Measurements from ENCODE around the gene PGA3.
"Not testable (repeated sequence)": the region's sequence is repeated elsewhere in the genome, so short reads cannot be mapped to it uniquely, and the experiment has no call there.

Gene PGA3

DNA sequence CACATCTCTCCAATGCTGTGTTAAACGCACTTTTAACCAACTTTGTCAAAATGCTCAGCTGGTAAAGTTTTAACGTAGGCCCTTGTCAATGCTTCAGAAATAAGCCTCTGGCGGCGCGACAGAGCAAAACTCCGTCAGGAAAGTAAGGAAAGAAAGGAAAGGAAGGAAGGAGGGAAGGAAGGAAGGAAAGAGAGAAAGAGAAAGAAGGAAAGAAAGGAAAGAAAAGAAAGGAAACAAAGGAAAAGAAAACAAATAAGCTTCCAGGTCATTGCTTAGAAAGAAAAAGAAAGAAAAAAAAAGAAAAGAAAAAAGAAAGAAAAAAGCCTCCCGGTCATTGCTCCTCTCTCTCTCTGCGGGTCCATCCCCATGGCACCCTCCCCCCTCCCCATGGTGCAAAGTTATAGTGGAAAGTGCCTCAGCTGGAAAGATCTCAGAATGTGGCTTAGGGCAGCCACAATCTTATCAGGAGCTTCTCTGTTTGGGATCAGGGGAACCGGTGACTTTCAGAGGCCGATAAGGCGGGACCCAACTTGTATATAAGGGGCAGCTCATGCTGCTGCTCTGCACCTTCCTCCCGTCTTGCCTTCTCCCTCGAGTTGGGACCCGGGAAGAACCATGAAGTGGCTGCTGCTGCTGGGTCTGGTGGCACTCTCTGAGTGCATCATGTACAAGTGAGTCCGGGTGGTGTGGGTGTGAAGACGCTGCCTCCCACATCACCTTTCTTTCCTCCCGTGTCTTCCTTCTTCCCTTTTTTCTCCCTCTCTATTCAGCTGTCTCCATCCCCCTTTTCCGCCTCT is at the start of gene PGA3:
Gene PGA3, plus strand, starts transcription at position 566 of the 797 bp plus-strand sequence. Its CDS starts 50 bp downstream, at position 616.
- not testable (repeated sequence) for H3K4me1 Mint-ChIP-seq; H3K9me3 Mint-ChIP-seq; H3K4me3 Mint-ChIP-seq; ATAC-seq (ENCODE audit: low read depth); DNase-seq (ENCODE audit: low spot score in 2 of 2); H3K27ac Mint-ChIP-seq; H3K36me3 Mint-ChIP-seq; H3K27me3 Mint-ChIP-seq

DNA sequence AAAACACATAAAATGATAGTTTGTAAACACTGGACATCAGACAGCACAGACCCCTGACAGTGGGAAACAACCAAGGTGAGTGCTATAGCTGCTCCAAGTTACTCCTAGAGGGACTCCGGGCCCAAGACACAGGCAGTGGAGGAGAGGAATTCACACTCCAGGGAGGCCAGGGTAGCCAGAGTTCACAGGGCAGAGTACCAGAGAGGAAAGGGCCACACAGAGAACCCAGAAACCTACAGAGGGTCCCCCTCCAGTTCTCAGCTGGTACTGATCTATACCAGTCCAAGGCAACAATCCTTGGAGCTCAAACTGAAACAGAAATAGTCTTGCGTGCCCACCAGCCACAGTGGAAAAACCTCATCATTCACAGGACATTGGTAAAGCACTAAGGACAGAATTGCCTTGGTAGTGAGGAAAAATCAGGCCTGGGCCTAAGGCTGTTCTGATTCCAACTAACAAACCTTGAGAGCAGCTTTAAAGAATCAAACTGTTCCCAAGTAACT is 49.7 kb upstream of the PGA3 start:
- Mint-ChIP-seq H3K27ac (no peak overlapping the region), H3K4me3 (no peak overlapping the region), H3K4me1 (peaks cover 25% of the 10 kb centered on the region), H3K36me3 (peaks cover 22% of the 10 kb centered on the region), H3K27me3 (no peaks in the 10 kb centered on the region), H3K9me3 (peaks cover 8% of the 10 kb centered on the region)
- no peak for DNase-seq (ENCODE audit: low spot score in 2 of 2)
- no peak for ATAC-seq (ENCODE audit: low read depth)

DNA sequence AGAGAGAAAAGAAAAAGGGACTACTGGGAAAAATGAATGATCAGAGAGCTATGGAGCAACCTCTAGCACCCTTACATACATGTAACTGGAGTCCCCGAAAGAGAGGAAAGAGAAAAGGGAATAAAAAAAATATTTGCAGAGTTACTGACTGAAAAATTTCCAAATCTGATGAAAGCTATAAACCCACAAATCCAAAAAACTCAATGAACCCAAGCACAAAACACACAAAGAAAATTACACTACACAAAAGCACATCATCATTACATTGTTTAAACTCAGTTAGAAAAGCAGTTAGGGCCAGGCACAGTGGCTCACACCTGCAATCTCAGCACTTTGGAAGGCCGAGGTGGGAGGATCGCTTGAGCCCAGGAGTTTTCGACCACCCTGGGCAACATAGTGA is 48.8 kb upstream of the PGA3 start:
- Mint-ChIP-seq H3K27ac (no peak overlapping the region), H3K9me3 (peaks cover 8% of the 10 kb centered on the region), H3K36me3 (peaks cover 22% of the 10 kb centered on the region), H3K27me3 (no peaks in the 10 kb centered on the region), H3K4me3 (no peak overlapping the region), H3K4me1 (peaks cover 24% of the 10 kb centered on the region)
- DNase-seq (ENCODE audit: low spot score in 2 of 2) (no peak), ATAC-seq (ENCODE audit: low read depth) (no peak)

DNA sequence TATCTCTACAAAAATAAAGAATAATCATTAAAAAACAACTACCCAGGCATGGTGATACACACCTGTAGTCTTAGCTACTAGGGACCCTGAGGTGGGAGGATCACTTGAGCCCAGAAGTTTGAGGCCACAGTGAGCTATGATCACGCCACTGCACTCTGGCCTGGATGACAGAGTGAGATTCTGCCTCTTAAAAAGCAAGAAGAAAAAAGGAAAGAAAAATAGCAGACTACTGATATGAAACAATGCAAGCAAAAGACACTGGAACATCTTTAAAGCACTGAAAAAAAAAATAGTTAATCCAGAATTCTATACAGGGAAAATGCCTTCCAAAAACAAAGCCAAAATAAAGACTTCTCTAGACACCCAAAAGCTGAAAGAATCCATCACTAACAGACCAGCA is 48.0 kb upstream of the PGA3 start:
- Mint-ChIP-seq H3K4me3 (no peak overlapping the region), H3K36me3 (peaks cover 22% of the 10 kb centered on the region), H3K9me3 (peaks cover 8% of the 10 kb centered on the region), H3K27me3 (no peaks in the 10 kb centered on the region), H3K27ac (no peak overlapping the region), H3K4me1 (peaks cover 24% of the 10 kb centered on the region)
- ATAC-seq (ENCODE audit: low read depth) (no peak), DNase-seq (ENCODE audit: low spot score in 2 of 2) (no peak)

DNA sequence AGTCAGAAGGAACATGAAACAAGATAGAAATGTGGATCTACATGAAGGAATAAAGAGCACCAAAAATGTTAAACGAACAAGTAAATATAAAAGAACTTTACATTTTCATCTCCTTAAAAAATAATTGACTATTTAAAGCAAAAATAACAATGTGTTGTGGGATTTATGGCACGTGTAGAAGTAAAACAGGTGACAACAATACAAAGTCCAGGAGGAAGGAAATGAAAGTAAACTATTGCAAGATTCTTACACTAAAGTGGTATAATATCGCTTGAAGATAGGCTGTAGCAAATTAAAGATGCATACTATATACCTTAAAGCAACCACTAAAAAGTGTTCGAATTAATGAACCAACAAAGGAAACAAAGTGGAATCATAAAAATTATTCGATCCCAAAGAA is 47.6 kb upstream of the PGA3 start:
- H3K4me3 Mint-ChIP-seq = no peak overlapping the region
- peaks cover 29% of the 10 kb centered on the region for H3K4me1 Mint-ChIP-seq
- ATAC-seq (ENCODE audit: low read depth) = no peak
- no peaks in the 10 kb centered on the region for H3K27me3 Mint-ChIP-seq
- no peak for DNase-seq (ENCODE audit: low spot score in 2 of 2)
- no peak overlapping the region for H3K27ac Mint-ChIP-seq
- H3K36me3 Mint-ChIP-seq = peaks cover 22% of the 10 kb centered on the region
- H3K9me3 Mint-ChIP-seq = peaks cover 8% of the 10 kb centered on the region

DNA sequence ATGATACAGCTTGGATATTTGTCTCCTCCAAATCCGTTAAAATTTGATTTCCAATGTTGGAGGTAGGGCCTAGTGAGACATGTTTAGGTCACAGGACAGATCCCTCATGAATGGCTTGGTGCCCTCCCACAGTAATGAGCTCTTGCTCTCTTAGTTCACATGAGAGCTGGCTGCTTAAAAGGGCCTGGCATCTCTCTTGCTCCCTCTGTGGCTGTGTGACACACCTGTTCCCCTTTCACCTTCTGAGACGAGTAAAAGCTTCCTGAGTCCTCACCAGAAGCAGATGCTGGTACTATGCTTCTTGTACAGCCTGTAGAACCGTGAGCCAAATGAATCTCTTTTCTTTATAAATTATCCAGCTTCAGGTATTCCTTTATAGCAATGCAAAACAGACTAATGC is 45.6 kb upstream of the PGA3 start:
- DNase-seq (ENCODE audit: low spot score in 2 of 2) (no peak), ATAC-seq (ENCODE audit: low read depth) (no peak)
- Mint-ChIP-seq H3K36me3 (peaks cover 22% of the 10 kb centered on the region), H3K27ac (peak overlapping the region; percentile 83), H3K27me3 (no peaks in the 10 kb centered on the region), H3K4me3 (no peak overlapping the region), H3K9me3 (peaks cover 8% of the 10 kb centered on the region), H3K4me1 (peaks cover 41% of the 10 kb centered on the region)

DNA sequence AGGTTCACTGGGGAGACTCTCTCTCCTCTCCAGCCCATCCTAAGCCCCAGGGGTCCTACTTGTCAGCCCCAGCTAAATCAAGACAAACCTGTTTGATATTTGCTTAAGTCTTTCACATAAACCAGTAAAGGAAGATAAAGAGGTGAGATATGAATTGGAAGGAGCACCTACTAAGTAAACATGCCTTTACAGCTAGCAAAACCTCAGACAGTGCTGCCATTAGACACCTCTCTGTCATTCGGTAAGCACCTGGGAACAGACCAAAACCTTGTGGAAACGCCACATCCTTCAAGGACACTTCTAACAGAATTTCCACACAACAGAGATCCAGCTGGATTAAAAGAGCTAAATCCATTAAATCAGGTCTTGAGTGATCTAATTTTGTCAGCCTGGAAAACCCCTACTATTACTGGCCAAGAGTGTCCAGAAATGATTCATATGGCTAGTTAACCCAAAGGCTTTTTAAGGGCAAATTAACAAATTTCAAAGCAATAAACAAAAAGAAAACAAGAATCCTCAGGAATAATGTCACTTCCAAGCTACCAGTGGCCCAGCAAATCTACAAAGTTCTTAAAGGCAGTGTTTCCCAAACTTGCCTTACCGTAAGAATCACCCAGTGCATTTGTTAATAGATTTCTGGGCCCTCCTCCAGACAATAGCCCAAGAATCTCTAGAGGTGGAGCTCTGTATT is 44.5 kb upstream of the PGA3 start:
- Mint-ChIP-seq H3K27ac (peak overlapping the region; percentile 78), H3K9me3 (peaks cover 8% of the 10 kb centered on the region), H3K27me3 (no peaks in the 10 kb centered on the region), H3K4me1 (peaks cover 44% of the 10 kb centered on the region), H3K4me3 (no peak overlapping the region), H3K36me3 (peaks cover 22% of the 10 kb centered on the region)
- DNase-seq (ENCODE audit: low spot score in 2 of 2) (no peak), ATAC-seq (ENCODE audit: low read depth) (no peak)

DNA sequence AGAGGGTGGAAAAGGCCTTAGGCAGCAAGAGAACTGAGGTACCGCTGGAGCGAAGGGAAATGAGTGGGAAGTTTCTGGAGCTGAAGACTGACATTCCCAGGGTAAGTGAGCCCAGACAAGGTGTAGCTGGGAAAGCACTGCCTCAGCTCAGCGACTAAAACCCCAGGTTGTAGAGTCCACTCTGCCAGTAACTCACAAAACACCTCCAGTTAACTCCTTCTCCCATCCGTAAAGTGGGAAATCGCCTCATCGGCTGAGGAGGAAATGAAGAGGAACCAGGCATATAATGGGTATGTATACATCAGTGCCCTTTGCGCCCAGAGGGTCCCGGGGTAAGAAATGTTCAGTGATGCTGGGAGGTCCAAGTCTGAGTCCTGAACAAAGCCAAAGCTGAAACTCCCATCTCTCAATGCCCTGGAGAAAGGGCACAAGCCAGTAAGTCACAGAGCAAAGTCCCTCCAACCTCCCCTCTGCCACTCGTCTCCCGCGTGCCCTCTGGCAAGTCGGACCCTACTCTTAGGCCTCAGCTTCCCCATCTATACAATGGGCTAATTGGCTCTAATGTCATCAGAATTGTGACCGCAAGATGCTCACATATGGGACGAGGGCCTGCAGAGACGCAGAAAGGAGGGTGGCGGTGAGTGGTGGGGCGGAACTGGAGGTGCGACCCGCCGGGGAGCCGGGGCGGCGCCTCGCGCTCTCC is 42.7 kb upstream of the PGA3 start:
- H3K4me3 Mint-ChIP-seq = peak overlapping the region; percentile 90
- H3K4me1 Mint-ChIP-seq = peaks cover 54% of the 10 kb centered on the region
- DNase-seq (ENCODE audit: low spot score in 2 of 2) = no peak
- H3K27ac Mint-ChIP-seq = peak overlapping the region; percentile 97
- no peak for ATAC-seq (ENCODE audit: low read depth)
- peaks cover 12% of the 10 kb centered on the region for H3K36me3 Mint-ChIP-seq
- H3K9me3 Mint-ChIP-seq = peaks cover 2% of the 10 kb centered on the region
- H3K27me3 Mint-ChIP-seq = no peaks in the 10 kb centered on the region

DNA sequence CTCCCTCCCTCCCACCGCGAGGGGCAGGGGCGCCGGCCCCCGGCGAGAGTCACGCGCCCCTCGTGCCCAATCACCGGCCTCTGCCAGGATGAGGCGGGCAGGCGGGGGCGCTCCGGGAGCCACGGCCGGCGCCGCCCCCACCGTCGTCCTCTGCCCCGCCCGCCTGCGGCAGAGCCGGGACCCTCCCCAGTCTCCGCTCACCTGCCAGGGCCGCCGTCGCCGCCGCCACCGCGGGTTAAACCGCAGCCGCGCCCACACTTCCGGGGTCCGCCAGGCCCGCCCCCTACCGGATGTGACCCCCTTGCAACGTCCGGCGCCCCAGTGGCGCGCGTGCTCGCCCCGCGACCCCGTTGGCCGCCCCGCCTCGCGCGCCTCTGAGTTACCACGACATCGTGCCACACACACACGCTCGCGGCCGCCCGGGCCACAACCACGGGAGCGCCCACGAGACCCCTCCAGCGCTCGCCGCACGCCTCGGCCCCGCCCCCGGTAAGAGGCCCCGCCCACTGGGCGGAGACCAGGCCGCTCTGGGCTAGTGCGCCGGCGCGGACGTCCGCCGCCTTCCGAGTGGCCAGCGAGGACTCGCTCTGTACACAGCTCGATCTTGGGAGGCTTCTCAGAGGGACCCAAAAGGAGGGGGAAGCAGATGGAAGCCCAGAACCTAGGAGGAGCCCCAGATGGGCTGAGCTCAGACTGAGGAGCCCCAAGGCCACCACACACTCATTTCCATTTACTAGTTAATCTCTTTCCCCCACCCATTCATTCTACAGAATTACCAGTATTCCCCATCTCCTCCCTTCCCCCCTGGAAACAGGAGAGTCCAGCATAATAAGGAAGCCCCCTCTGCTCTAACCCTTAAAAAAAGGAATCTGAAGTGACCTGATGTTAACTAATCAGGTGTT is 41.9 kb upstream of the PGA3 start, which contains the start of gene VPS37C:
Gene VPS37C, minus strand, starts transcription at position 237 of the 902 bp plus-strand sequence. CDS start 22,597 bp downstream, outside the sequence.
- no peaks in the 10 kb centered on the region for H3K27me3 Mint-ChIP-seq
- DNase-seq (ENCODE audit: low spot score in 2 of 2) = peak; percentile 96 to 99

DNA sequence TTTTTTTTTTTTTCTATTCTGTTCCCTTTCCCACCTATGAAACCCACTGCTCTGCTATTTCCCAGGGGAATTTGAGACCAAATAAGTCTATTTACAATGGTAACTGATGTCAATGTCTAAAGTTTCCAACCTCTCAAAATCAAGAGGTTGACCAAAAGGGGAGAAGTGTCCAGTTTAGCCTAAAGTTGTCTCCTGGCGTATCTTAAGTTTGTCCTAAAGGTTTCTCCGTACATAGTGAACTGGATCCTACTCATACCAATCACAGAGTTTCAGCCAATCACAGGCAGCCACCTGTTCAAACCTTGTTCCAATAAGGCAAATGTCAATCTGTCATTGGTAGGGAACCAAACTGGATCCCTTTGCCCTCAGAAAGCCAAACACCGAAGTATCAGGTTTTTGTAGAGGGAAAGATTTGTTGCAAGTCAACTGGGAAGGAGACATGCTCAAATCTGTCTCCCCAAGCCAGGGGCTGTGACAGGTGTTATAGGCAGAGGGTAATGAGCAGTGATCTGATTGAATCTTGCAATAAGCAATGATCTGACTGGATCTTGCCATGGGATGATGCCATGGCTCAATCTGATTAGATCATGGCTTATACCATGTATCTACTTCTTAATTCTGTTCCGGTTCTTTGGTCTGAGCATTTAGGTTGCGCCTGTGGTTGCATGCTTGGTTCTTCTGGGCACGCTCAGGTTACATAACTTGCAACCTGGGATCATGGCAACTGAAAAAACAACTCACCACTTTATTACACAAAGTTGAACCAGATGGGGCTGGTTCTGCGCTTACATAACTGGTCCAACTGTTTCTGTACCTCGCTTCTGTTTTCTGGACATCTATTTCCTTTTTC is 41.0 kb upstream of the PGA3 start:
- H3K27me3 Mint-ChIP-seq = no peaks in the 10 kb centered on the region
- peak; percentile 2 for ATAC-seq (ENCODE audit: low read depth)
- H3K27ac Mint-ChIP-seq = peak overlapping the region; percentile 97
- H3K4me3 Mint-ChIP-seq = peak overlapping the region; percentile 88
- no peaks in the 10 kb centered on the region for H3K9me3 Mint-ChIP-seq
- peak in 1 of 2 donors; percentile 28 for DNase-seq (ENCODE audit: low spot score in 2 of 2)
- H3K4me1 Mint-ChIP-seq = peaks cover 51% of the 10 kb centered on the region
- H3K36me3 Mint-ChIP-seq = peaks cover 5% of the 10 kb centered on the region

More for the DNA sequence above, 41.9 kb upstream of the PGA3 start, which contains the start of gene VPS37C:
- Mint-ChIP-seq H3K9me3 (peaks cover 2% of the 10 kb centered on the region), H3K27ac (peak within 1 kb of the TSS; percentile 97), H3K4me1 (peaks cover 51% of the 10 kb centered on the region), H3K36me3 (peaks cover 9% of the 10 kb centered on the region), H3K4me3 (peak within 1 kb of the TSS; percentile 90)
- peak; percentile 69 for ATAC-seq (ENCODE audit: low read depth)

DNA sequence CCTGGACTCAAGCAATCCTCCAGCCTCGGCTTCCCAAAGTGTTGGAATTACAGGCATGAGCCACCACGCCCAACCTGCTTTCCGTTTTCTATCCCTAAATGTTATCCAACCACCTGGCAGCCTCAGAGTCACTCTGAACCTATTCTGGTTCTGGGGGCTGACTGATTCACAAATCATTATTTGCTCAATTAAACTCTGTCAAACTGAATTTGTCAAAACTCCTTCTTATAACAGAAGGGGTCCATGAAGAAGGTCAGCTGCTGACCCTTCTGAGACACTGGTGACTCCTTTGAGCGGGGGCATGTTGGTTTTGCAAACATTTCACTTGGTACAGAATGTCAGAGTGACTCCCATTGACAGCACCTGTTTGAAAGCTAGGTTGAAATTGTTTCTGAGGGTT is 40.3 kb upstream of the PGA3 start:
- Mint-ChIP-seq H3K4me3 (no peak overlapping the region), H3K27me3 (no peaks in the 10 kb centered on the region), H3K4me1 (peaks cover 50% of the 10 kb centered on the region), H3K27ac (peak overlapping the region; percentile 97), H3K36me3 (peaks cover under 1% of the 10 kb centered on the region), H3K9me3 (no peaks in the 10 kb centered on the region)
- ATAC-seq (ENCODE audit: low read depth) = no peak
- DNase-seq (ENCODE audit: low spot score in 2 of 2) = no peak

DNA sequence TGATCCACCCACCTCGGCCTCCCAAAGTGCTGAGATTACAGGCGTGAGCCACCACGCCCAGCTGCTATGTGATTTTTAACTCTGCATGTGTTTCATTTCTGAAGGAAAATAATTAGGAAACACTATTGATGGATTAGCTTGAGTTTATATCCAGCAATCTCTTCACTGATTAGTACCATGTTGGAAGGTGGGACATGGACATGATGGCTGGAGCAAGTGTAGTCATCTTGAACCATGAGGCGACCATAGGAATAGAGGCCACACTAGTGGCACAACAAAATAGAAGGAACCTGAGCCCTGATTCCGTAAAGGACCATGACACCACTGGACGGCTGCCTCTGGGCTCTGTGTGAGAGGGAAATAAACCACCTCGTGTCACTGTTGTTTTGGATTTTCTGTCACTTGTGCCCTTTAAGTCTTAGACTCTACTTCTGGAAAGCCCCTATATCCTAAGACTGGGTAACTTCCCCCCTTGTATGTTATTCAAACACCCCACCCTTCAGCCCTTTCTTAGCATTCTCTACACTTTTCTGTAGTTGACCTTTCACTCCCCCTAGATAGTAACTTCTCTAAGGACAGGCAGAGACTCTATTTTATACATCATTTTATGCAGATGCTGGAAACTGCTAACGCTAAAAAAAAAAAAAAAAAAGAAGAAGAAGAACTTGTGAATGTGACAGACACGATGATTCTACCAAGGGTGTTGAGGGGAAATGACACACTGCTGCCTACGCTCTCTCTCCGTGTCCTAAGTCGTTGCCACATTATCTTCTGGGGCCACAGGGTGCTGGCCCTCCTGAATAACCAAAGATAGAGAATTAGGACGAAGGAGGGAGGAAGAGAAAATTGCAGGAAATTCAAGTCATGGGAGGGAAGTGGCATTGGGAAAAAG is 39.4 kb upstream of the PGA3 start:
- peak in 1 of 2 donors; percentile 26 for DNase-seq (ENCODE audit: low spot score in 2 of 2)
- H3K4me3 Mint-ChIP-seq = peak overlapping the region; percentile 49
- H3K27me3 Mint-ChIP-seq = no peaks in the 10 kb centered on the region
- H3K9me3 Mint-ChIP-seq = no peaks in the 10 kb centered on the region
- peak; percentile 20 for ATAC-seq (ENCODE audit: low read depth)
- H3K27ac Mint-ChIP-seq = peak overlapping the region; percentile 97
- H3K36me3 Mint-ChIP-seq = no peaks in the 10 kb centered on the region
- peaks cover 50% of the 10 kb centered on the region for H3K4me1 Mint-ChIP-seq

All from memory B cell (primary cell).